Activated T-cell treated with anti-CD3 and anti-CD28 coated beads, Interleukin-2, amount 50 U/mL, for 72 hours (primary cell): Measurements from ENCODE around the gene ACP3. TPM values are rescaled to one million over a fixed set of nuclear protein-coding genes. Genes with fewer than 3 reads are reported as not detected.
"Not testable (repeated sequence)": the region's sequence is repeated elsewhere in the genome, so short reads cannot be mapped to it uniquely, and the experiment has no call there.

Experiments used
- ATAC-seq, 2 donors: fragments of 150-1000 bp; cut with Tn5 transposase; replicated peaks in 1 of 2; 2 replicates each; pipeline ENCODE4 v1.10.0; 2021; ENCODE audit warnings: moderate library complexity in 2 of 2, mild to moderate bottlenecking in 1 of 2
- DNase-seq, 2 donors: peaks; one replicate each; pipeline ENCODE4 v3.0.0; 2021 to 2022; ENCODE audit warnings: mixed read lengths in 1 of 2
- H3K27ac Mint-ChIP-seq: one replicate; pipeline ENCODE4 v1.8.0; 2022; ENCODE audit warnings: mild to moderate bottlenecking, moderate library complexity, mixed read lengths
- H3K27me3 Mint-ChIP-seq: one replicate; pipeline ENCODE4 v1.8.0; 2022; ENCODE audit warnings: low read depth, mixed read lengths
- H3K36me3 Mint-ChIP-seq, 2 donors: one replicate each; pipeline ENCODE4 v1.8.0; 2022; ENCODE audit warnings: mixed read lengths in 2 of 2, mild to moderate bottlenecking in 1 of 2; ENCODE audit not compliant: insufficient read depth in 2 of 2
- H3K4me1 Mint-ChIP-seq: one replicate; pipeline ENCODE4 v1.8.0; 2022; ENCODE audit warnings: low read depth, mixed read lengths
- H3K4me3 Mint-ChIP-seq, 2 donors: one replicate each; pipeline ENCODE4 v1.8.0; 2022; ENCODE audit warnings: mild to moderate bottlenecking in 2 of 2, mixed read lengths in 2 of 2, moderate library complexity in 2 of 2
- H3K9me3 Mint-ChIP-seq, 2 donors: one replicate each; pipeline ENCODE4 v1.8.0; 2022; ENCODE audit warnings: mixed read lengths in 2 of 2
- total RNA-seq, 2 donors: library from RNA; stranded (reverse); gene quantifications; one replicate each; pipeline ENCODE4 v1.2.3, GENCODE V29; 2022

Gene ACP3
- total RNA-seq, 2 donors from 2014 or later: not detected

DNA sequence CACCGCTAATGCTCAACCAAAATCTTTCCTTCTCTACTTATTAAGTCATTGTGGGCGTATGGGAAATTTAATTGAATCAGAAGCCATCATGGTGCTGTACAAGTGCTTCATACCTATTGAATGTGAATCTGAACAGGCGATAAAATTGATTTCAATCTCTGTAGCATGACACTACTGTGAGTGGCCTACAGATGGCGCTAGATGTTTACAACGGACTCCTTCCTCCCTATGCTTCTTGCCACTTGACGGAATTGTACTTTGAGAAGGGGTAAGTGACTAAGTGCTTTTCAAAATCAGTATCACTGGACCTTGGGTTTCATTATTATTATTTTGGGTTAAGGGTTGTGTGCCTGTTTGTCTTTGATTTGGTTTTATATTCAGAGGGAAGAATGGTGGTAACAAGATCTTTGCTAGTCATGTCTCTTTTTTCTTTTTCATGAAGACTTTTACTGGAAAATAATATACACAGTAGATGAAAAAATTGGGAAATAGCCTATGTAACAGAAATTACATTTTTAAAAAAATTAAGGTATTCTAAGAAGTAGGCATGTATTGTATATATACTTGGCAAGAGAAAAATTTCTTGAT, 35.4 kb downstream of the ACP3 start:
- H3K27ac Mint-ChIP-seq: no peak overlapping the region
- peak overlapping the region in 1 of 2 donors; percentile 55 for H3K4me3 Mint-ChIP-seq
- H3K4me1 Mint-ChIP-seq: peaks cover 14% of the 10 kb centered on the region
- DNase-seq (peak; percentile 66 to 72), ATAC-seq (peak; percentile 80 to 82)
- peaks cover 8% of the 10 kb centered on the region for H3K27me3 Mint-ChIP-seq
- no peaks in the 10 kb centered on the region for H3K9me3 Mint-ChIP-seq
- no peaks in the 10 kb centered on the region for H3K36me3 Mint-ChIP-seq

DNA sequence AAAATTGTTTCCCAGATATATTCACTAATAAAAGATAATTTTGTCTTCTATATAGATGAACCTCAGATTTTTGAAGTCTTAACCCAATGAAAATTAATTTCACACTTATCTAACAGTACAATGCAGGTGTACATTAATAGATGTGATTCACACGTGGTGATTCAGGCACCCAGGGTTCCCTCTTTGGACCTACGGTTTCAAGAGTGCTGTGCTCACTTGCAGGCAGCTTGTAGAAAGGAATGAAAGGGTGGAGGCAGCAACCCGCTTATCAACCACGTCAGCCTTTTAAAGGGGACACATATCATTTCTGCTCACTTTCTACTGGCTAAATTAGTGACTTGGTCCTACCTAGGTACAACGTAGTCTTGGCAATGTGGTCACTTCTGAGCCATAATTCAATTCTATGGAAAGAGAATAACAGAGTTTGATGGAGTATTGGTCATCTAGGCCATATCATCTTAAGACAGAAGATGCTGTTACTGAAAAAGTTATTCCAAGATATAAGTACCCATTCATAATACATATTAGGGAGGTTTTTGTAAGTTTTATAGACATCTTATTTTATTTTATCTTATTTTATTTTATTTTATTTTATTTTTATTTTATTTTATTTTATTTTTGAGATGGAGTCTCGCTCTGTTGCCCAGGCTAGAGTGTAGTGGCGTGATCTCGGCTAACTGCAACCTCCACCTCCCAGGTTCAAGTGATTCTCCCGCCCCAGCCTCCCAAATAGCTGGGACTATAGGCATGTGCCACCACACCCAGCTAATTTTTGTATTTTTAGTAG, 37.9 kb downstream of the ACP3 start:
- Mint-ChIP-seq H3K27me3 (peaks cover 8% of the 10 kb centered on the region), H3K4me1 (peaks cover 14% of the 10 kb centered on the region), H3K4me3 (no peak overlapping the region), H3K36me3 (no peaks in the 10 kb centered on the region), H3K9me3 (no peaks in the 10 kb centered on the region), H3K27ac (no peak overlapping the region)
- ATAC-seq (no peak), DNase-seq (no peak)

DNA sequence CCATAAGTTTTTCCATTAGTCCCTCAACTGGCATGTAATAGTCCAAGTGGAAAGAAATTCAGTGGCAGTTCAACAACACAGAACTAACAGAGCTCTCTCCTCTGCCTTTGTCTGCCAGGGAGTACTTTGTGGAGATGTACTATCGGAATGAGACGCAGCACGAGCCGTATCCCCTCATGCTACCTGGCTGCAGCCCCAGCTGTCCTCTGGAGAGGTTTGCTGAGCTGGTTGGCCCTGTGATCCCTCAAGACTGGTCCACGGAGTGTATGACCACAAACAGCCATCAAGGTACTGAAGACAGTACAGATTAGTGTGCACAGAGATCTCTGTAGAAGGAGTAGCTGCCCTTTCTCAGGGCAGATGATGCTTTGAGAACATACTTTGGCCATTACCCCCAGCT, 39.4 kb downstream of the ACP3 start:
- H3K36me3 Mint-ChIP-seq: no peaks in the 10 kb centered on the region
- peaks cover 6% of the 10 kb centered on the region for H3K4me1 Mint-ChIP-seq
- no peak for DNase-seq
- no peak overlapping the region for H3K4me3 Mint-ChIP-seq
- no peak overlapping the region for H3K27ac Mint-ChIP-seq
- peaks cover 9% of the 10 kb centered on the region for H3K27me3 Mint-ChIP-seq
- no peaks in the 10 kb centered on the region for H3K9me3 Mint-ChIP-seq
- no peak for ATAC-seq

DNA sequence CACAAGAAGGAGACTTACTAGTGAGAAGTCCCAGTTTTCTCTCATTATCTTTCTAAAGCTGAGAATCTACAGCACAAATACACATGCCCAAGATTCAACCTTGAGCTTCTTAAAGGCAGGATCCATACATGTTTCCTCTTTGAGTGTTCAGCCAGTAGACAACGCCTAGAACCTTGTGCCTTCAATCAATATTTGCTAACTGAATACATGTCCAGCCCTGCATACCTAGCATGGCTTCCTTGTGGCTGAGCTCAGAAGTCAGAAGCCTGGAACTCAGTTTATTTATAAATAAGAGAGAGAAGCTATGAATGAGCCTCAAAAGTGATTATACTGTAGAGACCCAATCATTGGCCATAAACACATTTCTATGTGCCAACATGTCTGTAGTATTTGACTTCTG, 43.5 kb downstream of the ACP3 start:
- no peaks in the 10 kb centered on the region for H3K9me3 Mint-ChIP-seq
- ATAC-seq (no peak), DNase-seq (no peak)
- H3K27me3 Mint-ChIP-seq: peaks cover 17% of the 10 kb centered on the region
- no peaks in the 10 kb centered on the region for H3K4me1 Mint-ChIP-seq
- no peaks in the 10 kb centered on the region for H3K36me3 Mint-ChIP-seq
- H3K27ac Mint-ChIP-seq: no peak overlapping the region
- H3K4me3 Mint-ChIP-seq: no peak overlapping the region

DNA sequence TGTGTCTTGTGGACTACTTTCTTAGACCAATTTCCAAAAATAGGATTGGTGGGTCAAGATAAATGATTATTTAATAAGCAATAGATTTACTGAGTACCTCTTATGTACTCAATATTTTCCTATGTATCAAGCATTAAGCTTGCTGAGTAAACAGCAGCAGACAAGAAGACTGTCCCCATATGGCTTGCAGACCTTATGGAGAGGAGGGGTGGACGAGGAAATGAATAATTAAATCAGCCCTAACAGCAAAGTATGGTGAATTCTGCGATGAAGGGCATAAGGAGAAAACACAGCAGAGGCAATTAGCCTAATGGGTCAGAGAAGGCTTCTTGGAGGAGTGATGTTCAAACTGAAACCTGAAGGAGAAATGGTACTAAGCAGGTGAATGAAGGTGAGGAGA, 45.1 kb downstream of the ACP3 start:
- no peak for DNase-seq
- Mint-ChIP-seq H3K4me1 (no peaks in the 10 kb centered on the region), H3K27me3 (peaks cover 25% of the 10 kb centered on the region), H3K9me3 (no peaks in the 10 kb centered on the region), H3K36me3 (no peaks in the 10 kb centered on the region), H3K27ac (no peak overlapping the region), H3K4me3 (no peak overlapping the region)
- no peak for ATAC-seq

DNA sequence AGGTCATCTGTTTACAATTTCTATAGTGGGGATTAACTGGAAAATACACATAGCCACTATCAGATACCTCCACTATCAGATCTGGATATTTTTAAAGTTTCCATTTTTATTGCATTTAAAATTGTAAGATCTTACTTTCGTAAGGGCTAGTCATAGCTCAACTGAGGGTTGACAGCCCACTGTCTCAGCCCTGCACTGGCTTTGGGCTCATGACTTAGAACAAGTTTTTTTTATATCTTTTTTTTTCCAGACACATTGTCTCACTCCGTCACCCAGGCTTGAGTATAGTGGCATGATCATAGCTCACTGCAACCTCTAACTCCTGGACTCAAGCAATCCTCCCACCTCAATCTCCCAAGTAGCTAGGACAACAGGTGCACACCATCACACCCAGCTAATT, 51.3 kb downstream of the ACP3 start:
- no peaks in the 10 kb centered on the region for H3K36me3 Mint-ChIP-seq
- ATAC-seq (peak; percentile 59 to 73), DNase-seq (no peak)
- no peaks in the 10 kb centered on the region for H3K9me3 Mint-ChIP-seq
- peaks cover 18% of the 10 kb centered on the region for H3K27me3 Mint-ChIP-seq
- H3K4me1 Mint-ChIP-seq: peaks cover 8% of the 10 kb centered on the region
- no peak overlapping the region for H3K27ac Mint-ChIP-seq
- H3K4me3 Mint-ChIP-seq: peak overlapping the region in 1 of 2 donors; percentile 3

DNA sequence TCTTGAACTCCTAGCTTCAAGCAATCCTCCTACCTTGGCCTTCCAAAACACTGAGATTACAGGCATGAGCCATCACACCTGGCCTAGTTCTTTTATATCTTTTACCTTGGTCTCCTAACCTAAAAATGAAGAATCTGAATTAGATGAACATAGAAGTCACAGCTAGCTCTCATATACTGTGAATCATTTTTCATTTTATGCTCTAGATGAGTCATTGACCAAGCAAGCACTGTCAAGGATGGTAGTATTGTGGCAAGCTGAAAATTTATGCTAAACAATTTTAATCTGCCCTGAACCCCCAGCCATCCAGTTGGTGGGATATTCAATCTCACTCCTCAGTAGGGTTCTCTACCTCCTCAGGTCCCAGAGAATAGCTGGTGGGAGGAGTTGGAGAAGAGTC, 51.8 kb downstream of the ACP3 start:
- peak; percentile 82 to 88 for ATAC-seq

DNA sequence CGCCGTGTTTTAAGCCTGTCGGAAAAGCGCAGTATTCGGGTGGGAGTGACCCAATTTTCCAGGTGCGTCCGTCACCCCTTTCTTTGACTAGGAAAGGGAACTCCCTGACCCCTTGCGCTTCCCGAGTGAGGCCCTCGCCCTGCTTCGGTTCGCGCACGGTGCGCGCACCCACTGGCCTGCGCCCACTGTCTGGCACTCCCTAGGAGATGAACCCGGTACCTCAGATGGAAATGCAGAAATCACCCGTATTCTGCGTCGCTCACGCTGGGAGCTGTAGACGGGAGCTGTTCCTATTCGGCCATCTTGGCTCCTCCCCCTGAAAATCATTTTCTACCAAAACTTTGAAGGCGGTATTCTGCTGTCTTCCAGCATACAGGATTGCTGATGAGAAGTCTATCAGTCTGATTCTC, 59.7 kb downstream of the ACP3 start:
- H3K4me1 Mint-ChIP-seq, ATAC-seq, H3K36me3 Mint-ChIP-seq, H3K27ac Mint-ChIP-seq, H3K9me3 Mint-ChIP-seq, DNase-seq: not testable (repeated sequence)
- peak overlapping the region in 1 of 2 donors; percentile 36 for H3K4me3 Mint-ChIP-seq
- peaks cover 18% of the 10 kb centered on the region for H3K27me3 Mint-ChIP-seq

More for the DNA sequence above, 51.8 kb downstream of the ACP3 start:
- H3K4me1 Mint-ChIP-seq: peaks cover 8% of the 10 kb centered on the region
- DNase-seq: no peak
- H3K27me3 Mint-ChIP-seq: peaks cover 18% of the 10 kb centered on the region
- H3K9me3 Mint-ChIP-seq: no peaks in the 10 kb centered on the region
- H3K4me3 Mint-ChIP-seq: peak overlapping the region in 1 of 2 donors; percentile 3
- H3K27ac Mint-ChIP-seq: no peak overlapping the region
- H3K36me3 Mint-ChIP-seq: no peaks in the 10 kb centered on the region

DNA sequence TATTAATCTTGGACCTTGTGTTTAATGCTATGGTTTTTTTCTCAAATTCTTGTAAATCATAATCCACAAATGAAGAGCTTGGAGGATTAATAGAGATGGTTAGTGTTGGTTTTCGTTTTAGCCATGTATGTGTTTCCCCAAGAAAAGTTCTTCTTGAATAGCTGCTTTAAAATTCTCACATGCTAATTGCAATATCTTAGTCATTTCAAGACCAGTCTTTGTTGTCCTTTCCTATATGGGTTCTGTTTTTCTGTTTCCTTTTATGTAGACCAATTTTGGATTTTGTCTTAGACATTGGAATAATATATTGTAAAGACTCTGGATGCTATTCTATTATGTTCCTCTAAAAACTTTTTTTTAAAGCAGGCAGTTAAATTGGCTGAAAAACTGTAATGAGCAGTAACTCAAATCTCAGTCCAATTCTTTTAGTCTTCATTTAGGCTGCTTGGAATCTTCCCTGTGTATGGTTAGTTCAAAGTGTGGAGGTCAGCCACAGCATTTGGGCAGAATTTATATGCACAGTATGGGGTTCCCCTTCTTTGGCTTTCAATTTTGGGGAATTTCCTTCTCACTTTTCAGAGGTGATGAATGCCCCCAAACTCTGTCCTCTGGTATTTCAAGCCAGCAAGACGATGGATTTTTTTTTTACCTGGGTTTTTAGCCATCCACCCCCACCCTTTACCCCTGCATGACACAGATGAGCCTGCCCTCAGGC, 61.0 kb downstream of the ACP3 start:
- Mint-ChIP-seq H3K9me3 (peaks cover 0 to 2% of the 10 kb centered on the region in 2 donors), H3K27ac (no peak overlapping the region), H3K36me3 (no peaks in the 10 kb centered on the region), H3K4me1 (no peaks in the 10 kb centered on the region), H3K27me3 (peaks cover 18% of the 10 kb centered on the region), H3K4me3 (no peak overlapping the region)
- DNase-seq (no peak), ATAC-seq (no peak)

DNA sequence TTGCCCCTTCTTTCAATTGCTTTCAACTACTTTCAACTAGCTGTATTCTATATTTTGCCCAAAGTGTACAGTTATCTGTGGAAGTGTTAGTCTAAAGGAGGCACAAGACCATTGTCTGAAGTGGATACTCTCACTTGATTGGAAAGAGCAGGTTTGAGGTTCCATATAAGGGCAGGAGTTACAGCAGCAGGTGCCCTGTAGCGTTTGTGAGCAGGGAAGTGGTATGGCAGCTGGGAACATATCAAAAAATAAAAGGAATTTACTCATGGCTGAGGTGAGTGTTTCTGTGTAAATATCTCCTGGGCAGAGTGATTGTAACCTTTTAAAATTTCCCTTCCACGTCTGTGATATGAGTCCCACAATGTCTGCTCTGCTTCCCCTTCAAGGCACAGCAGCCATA, 61.6 kb downstream of the ACP3 start:
- H3K4me1 Mint-ChIP-seq: no peaks in the 10 kb centered on the region
- H3K9me3 Mint-ChIP-seq: peaks cover 0 to 2% of the 10 kb centered on the region in 2 donors
- H3K27me3 Mint-ChIP-seq: peaks cover 18% of the 10 kb centered on the region
- H3K36me3 Mint-ChIP-seq: no peaks in the 10 kb centered on the region
- no peak overlapping the region for H3K27ac Mint-ChIP-seq
- DNase-seq: no peak
- no peak overlapping the region for H3K4me3 Mint-ChIP-seq
- no peak for ATAC-seq

DNA sequence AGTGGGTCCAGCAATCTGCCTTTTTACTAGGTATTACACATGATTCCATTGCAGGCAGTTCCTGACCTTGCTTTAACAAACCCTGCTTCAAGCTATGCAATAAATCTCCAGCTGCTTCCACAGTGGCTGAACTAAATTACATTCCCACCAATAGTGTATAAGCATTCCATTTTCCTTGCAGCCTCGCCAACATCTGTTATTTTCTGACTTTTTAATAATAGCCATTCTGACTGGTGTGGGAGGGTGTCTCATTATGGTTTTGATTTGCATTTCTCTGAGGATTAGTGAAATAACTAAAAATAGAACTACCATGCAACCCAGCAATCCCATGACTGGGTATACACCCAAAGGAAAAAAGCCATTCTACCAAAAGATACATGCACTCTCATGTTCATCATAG, 63.7 kb downstream of the ACP3 start:
- H3K36me3 Mint-ChIP-seq: no peaks in the 10 kb centered on the region
- H3K4me3 Mint-ChIP-seq: no peak overlapping the region
- no peak overlapping the region for H3K27ac Mint-ChIP-seq
- H3K4me1 Mint-ChIP-seq: no peaks in the 10 kb centered on the region
- DNase-seq (no peak), ATAC-seq (no peak)
- peaks cover 18% of the 10 kb centered on the region for H3K27me3 Mint-ChIP-seq
- no peaks in the 10 kb centered on the region for H3K9me3 Mint-ChIP-seq

DNA sequence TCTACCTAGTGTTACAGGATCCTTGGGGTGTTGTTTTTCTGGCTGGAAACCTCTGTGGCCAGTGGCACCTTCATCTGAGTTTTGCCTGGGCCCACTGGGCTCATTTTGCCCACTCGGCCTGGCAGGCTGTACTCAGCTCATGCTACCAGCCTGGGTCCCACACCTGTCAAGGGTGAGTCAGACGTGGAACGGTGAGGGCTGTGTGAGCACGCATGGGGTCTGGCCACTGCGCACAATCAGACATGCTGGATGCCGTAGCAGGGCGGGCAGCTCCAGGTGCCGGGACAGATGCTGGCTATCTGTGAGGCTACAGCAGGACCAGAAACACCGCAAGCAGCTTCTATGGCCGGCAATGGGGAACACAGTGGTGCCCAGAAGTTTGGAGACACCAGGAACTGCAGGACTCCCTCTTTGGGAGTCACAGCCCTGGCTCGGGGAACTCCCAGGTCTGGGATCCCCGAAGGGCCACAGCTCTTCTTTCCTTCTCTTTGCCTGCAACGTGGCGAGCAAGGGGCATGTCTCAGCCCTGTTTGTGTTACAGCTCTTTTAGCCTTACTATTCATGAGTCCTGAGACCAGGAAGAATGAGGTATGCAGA, 64.2 kb downstream of the ACP3 start:
- Mint-ChIP-seq H3K27ac (no peak overlapping the region), H3K27me3 (peaks cover 18% of the 10 kb centered on the region), H3K4me3 (no peak overlapping the region), H3K9me3 (no peaks in the 10 kb centered on the region), H3K36me3 (no peaks in the 10 kb centered on the region), H3K4me1 (no peaks in the 10 kb centered on the region)
- ATAC-seq: no peak
- no peak for DNase-seq

DNA sequence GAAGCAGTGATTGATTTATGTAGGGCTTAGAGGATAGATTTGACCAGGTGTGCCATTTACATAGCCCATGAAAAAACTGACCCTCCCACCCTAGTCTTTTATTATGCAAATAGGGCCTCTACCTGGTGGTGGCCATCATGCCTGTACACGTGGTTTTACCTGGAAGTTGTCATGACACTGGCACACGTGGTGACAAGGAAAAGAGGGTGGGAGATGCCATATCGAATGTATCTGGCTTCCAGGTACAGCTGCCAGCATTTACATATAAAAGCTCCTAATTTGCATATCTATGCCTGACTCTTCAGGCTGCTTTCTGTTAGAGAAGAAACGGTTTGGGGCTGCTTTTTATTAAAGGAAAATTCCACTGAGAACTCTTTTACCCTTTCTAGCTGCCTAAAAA, 65.1 kb downstream of the ACP3 start:
- Mint-ChIP-seq H3K4me1 (no peaks in the 10 kb centered on the region), H3K27me3 (peaks cover 18% of the 10 kb centered on the region), H3K9me3 (no peaks in the 10 kb centered on the region), H3K36me3 (no peaks in the 10 kb centered on the region), H3K27ac (no peak overlapping the region), H3K4me3 (no peak overlapping the region)
- ATAC-seq: no peak
- DNase-seq: no peak
